Measurements from ENCODE around the gene CELF2.
A peak's percentile ranks its signal among the peaks of the same experiment; 100 is the strongest.

CELF2 gene

GRCh38 chr10:11382187-11382586 lies 364.5 kb downstream of the CELF2 start (continued):
- TF ChIP-seq ZNF449 (tag by site-specific recombination; IDR thresholded peaks at IDR 0.05) (no peak), HIC1 (tag by site-specific recombination; IDR thresholded peaks at IDR 0.05) (no peak), SCRT1 (tag by site-specific recombination; IDR thresholded peaks at IDR 0.05; ENCODE audit: borderline replicate concordance) (no peak), ZNF561 (tag by site-specific recombination; IDR thresholded peaks at IDR 0.05; ENCODE audit: borderline replicate concordance) (no peak), ZFHX2 (tag by site-specific recombination; conservative IDR thresholded peaks at IDR 0.05) (no peak), KLF10 (tag by site-specific recombination; IDR thresholded peaks at IDR 0.05) (no peak), ZNF654 (tag by site-specific recombination; IDR thresholded peaks at IDR 0.05; ENCODE audit: low read depth) (no peak), GFI1B (tag by site-specific recombination; IDR thresholded peaks at IDR 0.05) (no peak), HOXC10 (CRISPR knock-in tag; IDR thresholded peaks at IDR 0.05) (no peak), ZNF362 (tag by site-specific recombination; IDR thresholded peaks at IDR 0.05) (no peak)

- no peak overlapping the region for H3K4me3 ChIP-seq (ENCODE audit: low read depth, low read length)
- ChIA-PET POLR2A (interaction anchor here (0.6 kb wide), 1 partner anchor 10 kb away, joined by 3 read pairs; no protein-coding TSS in a partner anchor), CTCF (interaction anchor here (0.6 to 0.8 kb wide), 3 partner anchors 16 to 995 kb away, joined by 3 to 7 read pairs (median 3); no protein-coding TSS in a partner anchor)
- no peaks in the 10 kb centered on the region for H3K4me1 ChIP-seq (ENCODE audit: control insufficient read depth, insufficient read depth, low read length)
- H3K9me3 ChIP-seq (ENCODE audit: control insufficient read depth, insufficient read depth, low read depth, low read length): no peaks in the 10 kb centered on the region
- no peaks in the 10 kb centered on the region for H3K36me3 ChIP-seq (ENCODE audit: control insufficient read depth in 2 of 2, insufficient read depth in 1 of 2, low read length in 2 of 2)
- TF ChIP-seq ZIC2 (tag by site-specific recombination; IDR thresholded peaks at IDR 0.05) (peak; percentile 38), ZNF24 (tag by site-specific recombination; IDR thresholded peaks at IDR 0.05) (no peak)
- H3K27ac ChIP-seq (ENCODE audit: extremely low read depth, low read depth, low read length): no peak overlapping the region
Observed at GRCh38 chr10:11386044-11386443, 368.4 kb downstream of the CELF2 start.
